Pons (tissue), 1 donor: ENCODE results near the gene DENND1C.
"Not testable (repeated sequence)": the region's sequence is repeated elsewhere in the genome, so short reads cannot be mapped to it uniquely, and the experiment has no call there.

Experiments
- DNase-seq: peaks from one replicate; pipeline ENCODE4 v3.0.0-alpha.2; 2016; ENCODE audit warnings: low spot score

DENND1C gene

DNA sequence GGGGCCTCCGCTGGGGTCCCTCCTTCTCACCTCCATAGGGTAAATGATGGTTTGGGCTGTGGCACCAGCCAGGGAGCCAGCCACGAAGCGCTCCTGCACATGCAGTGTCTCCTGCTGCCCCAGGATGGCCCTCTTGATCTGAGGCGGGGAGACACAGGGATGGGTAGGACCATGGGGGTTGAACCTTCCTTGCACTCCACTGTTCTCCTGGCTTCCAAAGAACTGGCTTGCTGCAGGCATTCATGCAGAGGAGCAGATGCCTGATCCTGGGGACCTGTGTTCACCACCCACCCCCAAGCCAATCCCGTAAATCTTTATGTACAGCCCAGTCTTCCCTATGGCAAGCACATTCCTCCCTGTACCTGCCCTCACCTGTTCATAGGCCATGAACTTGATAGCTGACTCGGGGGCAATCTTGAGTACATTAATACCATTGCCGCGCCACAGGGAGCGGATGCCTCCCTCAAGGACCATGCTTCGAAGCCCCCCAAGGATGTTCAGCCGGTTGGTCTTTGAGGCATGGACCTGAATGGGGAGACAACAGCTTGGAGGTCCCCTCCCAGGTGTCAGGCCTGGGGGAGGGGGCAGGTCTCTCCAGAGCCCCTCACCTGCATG, 27.5 kb downstream of the DENND1C start:
- no peak for DNase-seq

DNA sequence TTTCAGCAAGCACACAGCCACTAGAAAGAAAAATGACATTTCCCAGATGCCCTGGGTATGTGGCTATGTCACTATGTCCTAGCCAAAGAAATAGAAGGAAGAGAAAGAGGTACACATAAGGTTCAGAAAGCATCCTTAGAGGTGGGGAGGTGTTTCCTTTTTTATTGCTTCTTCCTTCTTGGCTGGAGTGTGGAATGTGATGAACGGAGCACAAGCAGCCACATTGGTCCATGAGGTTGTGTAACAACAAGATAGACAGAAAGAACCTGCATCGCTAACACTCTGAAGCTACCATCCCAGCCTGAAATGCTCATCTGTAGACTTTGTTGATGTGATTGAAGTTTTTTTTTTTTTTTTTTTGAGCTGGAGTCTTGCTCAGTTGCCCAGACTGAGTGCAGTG, 28.7 kb downstream of the DENND1C start:
- DNase-seq: no peak

DNA sequence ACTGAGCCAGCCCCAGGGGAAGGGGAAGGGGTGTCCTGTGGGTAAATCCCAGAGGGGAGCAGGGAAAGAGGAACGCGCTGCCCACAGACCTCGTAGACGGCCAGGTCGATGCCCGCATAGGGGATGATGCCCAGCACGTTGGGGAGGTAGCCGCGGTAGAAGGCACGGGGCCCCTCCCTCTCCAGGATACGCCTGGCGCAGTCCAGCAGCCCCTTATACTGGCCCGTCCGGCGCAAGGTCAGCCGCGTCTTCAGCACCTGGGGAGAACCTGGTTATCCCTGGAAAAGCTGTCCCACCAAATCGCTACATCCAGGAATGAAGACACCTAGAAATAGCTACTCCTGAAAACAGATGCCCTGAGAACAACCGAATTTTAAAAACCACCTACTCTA, 29.4 kb downstream of the DENND1C start:
- no peak for DNase-seq

DNA sequence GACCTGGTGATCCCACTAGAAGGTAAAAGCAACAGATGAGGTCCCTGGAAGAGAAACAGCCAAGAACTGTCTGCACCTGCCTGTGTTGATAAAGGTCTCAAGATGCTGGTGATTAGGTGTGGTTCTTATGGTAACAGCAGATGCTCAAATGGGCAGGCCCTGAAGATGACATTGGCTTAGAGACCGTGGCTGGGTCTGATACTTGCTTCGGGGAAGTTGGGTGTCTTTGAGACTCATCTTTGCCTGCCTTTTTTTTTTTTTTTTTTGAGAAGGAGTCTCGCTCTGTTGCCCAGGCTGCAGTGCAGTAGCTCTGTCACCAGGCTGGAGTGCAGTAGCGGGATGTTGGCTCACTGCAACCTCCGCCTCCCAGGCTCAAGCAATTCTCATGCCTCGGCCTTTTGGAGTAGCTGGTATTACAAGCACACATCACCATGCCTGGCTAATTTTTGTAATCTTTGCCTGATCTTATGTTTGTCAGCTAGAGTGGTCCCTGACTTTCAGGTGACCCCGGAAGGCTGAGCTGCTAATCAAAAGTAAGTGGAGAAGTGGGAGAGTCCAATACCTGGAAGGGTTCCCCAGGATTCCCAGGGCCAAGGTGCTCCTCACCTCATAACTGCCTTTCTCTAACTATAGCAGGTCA, 29.9 kb downstream of the DENND1C start:
- DNase-seq: no peak

DNA sequence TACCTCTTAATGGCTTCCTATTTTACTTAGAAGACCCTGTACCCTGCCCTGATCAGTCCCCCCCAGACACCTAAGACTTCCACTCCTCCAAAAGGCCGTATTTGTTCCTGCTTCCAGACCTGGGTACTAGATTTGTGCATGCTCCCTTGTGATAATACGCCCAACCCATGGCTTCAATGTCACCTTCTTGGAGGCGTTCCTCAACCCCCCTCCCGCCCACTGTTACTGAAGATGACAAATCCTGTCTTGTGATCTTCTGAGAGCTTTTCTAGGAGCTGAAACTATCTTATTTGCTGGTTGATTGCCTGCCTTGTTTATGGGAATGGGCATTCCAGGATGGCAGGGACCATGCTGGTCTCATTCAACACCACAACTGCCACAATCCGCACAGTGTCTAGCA, 31.4 kb downstream of the DENND1C start:
- no peak for DNase-seq

DNA sequence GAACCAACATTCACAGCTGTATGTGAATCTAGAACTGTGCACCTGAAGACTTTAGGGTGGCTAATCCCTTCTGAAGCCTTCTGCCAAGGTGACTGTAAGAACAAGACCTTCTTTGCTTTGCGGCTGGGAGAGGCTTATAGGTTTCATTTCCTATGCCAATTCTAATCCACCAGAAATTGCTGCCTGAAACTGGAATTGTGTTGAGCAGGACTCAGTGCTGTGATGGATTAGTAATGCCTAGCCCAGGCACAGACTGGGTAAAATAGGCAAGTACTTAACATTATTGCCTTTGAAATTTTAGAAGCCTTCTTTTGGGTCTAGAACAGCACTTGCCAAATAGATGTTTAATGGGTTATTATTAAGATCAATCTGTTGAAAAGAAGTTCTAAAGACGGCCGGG, 33.5 kb downstream of the DENND1C start:
- DNase-seq: no peak

DNA sequence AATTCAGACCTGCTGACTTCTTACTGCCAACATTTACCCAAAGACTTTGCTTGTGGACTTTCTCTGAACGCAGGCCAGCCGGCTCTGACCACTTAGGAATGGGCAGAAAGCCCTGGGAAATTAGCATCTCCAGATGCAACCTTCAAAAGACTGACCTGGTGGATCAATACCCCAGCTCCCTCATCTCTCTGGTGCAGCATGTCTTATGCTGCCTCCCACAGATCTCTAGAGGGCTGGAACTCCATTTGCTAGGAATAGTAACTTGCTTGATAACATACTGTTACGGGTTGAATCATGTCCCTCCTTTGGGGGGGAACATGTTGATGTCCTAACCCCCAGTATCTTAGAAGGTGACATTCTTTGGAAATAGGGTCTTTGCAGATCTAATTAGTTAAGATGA, 35.1 kb downstream of the DENND1C start:
- no peak for DNase-seq

DNA sequence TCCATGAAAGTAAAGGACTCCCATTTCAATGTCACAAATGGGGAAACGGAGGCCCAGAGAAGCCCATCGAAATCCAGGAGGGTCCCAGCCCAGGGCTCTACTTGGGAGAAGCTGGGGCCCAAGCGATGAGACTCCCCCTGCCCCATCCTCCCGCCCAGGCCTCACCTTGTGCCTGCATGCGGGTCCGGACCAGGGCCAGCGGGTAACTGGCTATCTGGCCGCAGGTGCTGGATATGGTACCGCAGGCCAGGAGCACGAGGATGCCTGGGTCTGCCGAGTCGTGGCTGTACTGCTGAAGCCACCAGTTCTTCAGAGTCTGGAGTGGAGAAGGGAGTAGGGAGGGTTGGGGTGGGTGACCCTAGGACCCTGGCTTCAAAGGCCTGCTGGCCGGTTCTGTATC, 37.6 kb downstream of the DENND1C start:
- no peak for DNase-seq

DNA sequence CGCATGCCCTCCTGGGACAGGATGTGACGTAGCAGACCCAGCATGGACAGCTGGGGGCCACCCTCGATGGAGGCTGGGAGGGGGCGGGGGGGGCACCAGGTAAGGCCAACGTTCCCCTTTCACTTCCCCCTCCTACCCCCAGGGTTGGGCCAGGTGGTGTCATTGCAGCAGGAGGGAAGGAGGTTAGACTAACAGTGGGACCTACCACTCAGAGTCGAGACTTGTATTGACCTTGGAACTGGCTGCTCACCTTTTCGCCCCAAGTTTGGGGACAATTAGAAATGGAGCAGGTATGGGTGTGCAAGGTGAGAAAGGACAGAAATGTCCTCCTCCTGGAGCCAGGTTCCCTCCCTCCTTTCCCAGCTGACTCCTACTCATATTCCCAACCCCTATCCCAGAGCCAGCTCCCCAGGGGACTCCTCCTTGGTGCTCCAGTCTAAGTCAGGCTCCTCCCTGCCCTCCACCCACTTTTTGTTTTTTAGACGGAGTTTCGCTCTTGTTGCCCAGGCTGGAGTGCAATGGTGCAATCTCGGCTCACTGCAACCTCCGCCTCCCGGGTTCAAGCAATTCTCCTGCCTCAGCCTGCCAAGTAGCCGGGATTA, 39.4 kb downstream of the DENND1C start:
- no peak for DNase-seq

DNA sequence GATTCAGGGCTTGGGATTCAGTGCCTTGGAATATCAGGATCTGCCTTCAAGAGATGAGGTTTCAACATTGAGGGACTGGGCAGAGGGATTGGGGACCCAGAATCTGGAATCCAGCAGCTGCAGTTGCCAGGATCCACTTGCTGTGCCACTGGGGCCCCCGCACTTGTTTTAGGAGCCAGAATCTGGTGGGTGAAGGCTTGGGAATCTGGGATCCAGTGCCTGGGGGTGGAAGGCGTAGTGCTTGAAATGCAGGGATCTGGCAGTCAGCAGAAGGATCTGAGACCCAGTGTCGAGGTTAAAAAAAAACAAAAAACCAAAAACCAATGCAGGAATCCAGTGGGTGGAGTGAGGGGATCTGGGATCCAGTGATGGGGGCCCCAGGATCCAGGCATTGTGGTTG, 40.7 kb downstream of the DENND1C start:
- no peak for DNase-seq

DNA sequence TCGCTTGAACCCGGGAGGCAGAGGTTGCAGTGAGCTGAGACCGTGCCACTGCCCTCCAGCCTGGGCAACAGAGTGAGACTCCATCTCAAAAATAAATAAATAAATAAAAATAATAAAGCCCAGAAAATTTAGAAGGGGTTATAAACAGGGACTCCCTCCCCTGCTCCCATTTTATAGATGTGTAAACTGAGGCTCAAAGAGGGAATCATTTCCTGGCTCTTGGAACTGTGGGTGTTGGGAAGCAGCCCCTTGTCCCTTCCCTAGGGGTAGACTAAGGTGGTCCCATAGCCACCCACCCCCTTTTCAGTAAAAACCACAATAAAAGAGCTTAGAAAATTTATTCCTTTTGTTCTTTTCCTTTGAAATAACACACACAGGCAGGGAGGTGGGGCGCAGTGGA, 41.8 kb downstream of the DENND1C start:
- no peak for DNase-seq

DNA sequence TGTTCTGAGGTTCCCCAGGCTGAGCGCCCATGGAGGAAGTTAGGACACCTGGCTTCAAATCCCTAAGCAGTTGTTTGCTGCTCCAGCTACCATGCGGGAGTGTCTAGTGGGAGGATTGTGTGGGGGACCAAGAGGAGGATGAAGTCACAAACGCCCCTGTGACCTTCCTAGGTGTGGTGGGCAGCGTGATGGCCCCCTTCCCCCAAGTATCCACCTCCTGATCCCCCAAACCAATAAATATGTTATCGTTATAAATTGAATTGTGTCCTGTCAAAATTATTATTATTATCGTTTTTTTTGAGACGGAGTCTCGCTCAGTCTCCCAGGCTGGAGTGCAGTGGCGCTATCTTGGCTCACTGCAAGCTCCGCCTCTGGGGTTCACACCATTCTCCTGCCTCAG, 47.9 kb downstream of the DENND1C start, which contains the start of gene SLC25A41:
Gene SLC25A41, minus strand, starts transcription at position 101 of the 400 bp plus-strand sequence. Its CDS starts 70 bp downstream, at position 31.
- DNase-seq: no peak

DNA sequence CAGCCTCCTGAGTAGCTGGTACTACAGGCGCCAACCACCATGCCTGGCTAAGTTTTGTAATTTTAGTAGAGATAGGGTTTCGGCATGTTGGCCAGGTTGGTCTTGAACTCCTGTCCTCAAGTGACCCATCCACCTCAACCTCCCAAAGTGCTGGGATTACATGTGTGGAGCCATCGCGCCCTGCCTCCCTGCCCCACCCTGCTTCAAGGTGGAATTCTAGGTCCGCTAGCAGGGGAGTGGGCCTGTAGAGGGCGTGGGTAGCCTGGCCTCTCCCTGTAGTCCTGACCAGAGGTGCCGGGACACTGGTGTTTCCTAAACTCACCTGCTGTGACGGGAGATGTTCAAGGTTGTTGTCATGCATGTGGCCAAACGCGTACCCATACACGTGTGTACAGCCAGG, 48.4 kb downstream of the DENND1C start:
- DNase-seq: no peak

DNA sequence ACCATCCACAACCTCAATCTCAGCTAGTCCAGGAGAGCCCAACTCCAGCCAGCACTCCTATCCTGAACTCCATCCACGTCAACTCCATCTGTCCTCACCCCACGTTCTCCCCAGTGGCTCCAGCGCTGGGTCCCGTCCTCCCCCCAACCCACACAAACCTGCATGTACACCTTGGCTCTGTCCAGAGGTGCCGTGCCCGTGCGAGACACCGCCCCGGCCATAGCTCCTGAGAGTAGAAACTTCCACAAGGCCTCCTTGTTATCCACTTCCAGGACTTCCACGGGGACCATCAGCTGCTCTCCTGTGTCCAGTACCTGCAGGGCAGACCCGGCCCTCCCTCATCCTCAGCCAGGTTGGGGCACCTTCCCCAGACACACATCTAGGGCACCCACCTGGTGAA, 49.7 kb downstream of the DENND1C start:
- DNase-seq: no peak

DNA sequence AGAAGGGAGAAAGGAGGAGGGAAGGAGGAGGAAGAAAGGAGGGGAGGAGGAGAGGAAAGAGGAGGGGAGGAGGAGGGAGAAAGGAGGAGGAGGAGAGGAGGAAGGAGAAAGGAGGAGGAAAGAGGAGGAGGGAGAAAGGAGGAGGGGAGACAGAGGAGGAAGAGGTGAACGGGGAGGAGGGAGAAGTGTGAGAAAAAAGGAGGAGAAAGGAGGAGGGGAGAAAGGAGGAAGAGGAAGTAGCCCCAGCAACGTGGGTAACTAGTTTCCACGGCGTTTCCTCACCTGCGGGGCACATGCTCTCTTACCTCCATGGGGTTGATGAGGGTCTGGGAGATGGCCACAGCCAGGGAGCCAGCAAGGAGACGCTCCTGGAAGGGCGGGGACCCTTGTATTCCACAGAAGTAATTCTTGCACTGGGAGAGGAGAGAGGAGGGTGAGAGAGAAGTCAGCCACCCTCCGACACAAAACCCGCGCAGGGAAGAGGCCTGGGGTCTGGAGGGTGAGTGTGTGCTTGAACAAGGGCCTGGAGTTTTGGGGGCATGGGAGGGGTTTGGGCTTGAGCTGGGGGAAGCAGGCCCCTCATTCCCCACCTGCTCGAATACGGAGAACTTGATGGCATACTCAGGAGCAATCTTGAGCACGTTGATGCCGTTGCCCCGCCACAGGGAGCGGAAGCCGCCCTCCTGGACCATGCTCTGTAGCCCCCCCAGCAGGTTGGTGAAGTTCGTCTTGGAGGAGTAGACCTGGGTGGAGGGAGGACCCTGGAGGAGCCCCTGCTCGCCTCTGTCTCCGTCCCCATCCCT, 52.0 kb downstream of the DENND1C start:
- no peak for DNase-seq

DNA sequence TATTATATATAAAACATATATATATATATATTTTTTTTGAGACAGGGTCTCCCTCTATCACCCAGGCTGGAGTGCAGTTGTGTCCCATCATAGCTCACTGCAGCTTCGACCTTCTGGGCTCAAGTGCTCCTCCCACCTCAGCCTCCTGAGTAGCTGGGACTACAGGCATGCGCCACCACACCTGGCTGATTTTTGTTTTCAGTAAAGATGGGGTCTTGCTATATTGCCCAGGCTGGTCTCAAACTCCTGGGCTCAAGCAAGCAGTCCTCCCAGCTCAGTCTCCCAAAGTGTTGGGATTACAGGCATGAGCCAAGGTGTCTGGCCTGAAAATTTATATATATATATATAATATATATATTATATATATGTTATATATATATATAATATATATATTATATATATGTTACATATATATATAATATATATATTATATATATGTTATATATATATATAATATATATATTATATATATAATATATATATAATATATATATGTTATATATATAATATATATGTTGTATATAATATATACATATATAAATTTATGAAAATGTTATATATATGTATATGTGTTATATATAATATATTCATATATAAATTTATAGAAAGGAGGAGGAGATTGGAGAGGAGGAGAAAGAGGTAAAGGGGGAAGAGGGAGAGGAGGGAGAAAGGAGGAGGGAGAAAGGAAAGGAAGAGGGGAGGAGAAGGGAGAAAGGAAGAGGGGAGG, 52.7 kb downstream of the DENND1C start:
- not testable (repeated sequence) for DNase-seq

DNA sequence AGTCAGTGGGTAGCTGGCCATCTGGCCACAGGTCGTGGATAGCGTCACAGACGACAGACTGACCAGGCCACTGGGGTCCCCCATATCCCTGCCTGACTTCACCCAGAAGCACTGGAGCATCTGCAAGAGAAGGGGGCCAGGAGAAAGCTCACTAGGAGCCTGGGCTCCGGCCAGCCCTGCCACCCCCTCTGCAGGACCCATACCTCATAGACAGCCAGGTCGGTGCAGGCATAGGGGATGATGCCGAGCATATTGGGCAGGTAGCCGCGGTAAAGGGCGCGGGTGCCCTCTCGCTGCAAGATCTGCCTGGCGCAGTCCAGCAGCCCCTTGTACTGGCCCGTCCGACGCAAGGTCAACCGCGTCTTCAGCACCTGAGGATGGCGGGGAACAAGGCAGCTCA, 54.5 kb downstream of the DENND1C start:
- DNase-seq: no peak

DNA sequence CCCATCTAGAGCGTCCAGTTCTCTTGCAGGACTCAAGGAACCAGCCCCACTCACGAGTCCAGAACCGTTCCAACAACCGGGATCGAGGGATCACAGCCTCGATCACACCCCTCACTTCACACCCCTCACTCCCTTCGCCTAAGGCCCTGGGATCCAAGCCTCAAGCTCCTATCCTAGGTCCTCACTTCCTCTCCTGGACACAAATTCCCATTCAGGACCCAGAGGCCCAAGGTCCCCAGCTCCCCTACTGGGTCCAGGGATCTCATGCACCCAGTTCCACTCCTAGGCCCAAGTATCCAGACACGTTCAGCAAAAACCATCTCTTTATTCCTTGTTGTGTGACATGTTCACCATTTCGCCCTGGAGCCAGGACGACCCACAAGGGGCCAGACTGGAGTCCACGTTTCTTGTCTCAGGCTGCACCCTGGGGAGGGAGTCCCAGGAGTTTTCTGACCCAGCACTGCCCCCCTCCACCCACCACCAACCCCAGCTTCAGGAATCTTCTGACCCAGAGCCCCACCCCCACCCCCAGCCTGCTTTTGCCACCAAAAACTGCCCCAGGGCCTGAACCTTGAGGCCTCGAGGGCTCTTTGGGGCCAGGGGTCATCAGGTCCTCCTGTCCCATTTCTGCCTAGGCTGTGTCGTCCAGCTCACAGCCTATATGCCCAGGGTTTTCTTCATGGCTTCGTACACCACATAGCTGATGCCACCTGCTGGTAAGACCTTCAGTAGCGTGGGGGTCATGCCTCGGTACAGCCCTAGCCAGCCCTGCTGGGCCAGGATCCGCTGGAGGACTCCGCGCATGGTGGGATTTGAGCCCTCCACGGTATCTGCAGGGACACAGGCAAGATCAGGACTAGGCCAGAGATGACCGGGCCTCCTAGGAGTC, 55.6 kb downstream of the DENND1C start:
- no peak for DNase-seq

DNA sequence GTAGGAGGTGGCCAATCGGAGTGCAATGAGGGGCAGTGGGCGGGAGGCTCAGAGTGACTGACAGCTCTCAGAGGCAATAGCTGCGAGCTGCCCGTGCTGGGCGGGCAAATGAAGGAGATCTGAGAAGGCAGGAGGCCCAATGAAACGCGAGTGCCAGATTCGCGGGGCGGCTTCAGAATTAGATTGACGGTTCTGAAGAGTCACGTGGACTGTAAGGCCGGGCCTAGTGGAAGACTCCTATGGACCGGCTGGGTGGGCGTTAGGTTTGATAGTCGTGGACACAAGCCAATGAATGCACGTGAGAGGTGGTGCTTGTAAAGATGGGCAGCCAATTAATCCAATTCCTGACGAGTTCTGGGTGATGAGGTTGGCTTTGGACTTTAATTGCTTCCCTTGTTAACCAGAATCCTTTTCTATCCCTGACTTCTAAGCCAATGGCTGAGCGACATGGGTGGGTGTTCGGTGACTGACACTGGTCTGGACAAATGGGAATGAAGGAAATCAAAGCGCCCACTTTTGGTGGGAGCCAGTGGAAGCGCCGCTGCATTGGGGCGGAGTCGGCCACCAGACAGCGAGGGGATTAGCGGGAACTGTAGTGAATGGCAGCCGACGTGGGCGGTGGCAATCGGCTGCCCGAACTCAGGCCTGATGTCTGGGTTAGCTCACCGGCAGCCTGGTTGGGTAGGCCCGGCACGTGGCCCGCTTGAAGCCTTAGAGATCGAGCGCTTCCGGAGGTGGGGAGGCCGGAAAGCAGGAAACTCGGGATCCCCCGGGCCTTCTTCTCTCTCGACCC, 56.5 kb downstream of the DENND1C start:
- peak; percentile 100 for DNase-seq

DNA sequence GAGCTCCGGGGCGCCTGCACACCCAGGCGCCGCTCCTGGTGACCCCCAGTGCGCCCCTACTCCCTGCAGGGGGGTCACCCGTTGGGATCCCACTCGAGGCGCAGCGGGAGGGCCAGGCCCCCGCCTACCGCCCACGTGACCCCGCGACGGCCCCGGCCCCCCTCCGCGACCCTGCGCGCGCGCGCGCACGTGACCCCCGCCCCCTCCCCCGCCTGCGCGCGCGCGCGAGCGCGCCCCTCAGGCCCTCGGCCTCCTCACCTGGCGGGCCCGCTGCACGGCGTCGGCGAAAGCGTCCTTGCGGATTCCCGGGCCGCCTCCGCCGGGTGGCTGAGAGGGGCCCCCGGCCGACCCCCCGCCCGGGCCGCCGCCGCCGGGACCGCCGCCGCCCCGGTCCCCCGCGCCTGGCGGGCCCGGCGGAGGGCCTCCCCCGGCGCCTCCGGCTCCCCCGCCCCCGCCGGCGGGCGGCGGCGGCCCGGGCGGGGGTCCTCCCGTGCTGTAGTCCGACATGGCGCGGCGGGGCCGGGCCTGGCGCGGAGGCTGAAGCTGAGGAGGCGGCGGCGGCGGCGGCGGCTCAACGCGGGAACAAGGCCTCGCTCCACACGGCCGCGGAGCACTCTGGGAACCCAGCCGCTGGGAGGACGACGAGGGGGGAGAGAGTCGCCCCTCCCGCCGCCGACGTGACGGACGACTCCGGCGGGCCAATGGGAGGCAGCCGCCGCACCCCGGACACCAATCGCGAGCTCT, 57.2 kb downstream of the DENND1C start, which contains the start of gene KHSRP:
Gene KHSRP, minus strand, starts transcription at position 617 of the 744 bp plus-strand sequence. Its CDS starts 110 bp downstream, at position 507.
- no peak for DNase-seq
